SK-N-SH (cell line): ENCODE data around the gene AMIGO1. TPM values are rescaled to one million over a fixed set of nuclear protein-coding genes. Genes with fewer than 3 reads are reported as not detected.
A peak's percentile ranks its signal among the peaks of the same experiment; 100 is the strongest.

ENCODE experiments used
- CTCF ChIA-PET: fragments of 300-600, 350-600 bp; formaldehyde crosslinking; extraction: SDS; loops from one replicate; lab custom pipeline; 2021; lab: Yijun Ruan, JAX
- POLR2A ChIA-PET: fragments of 350-600 bp; sonication (Branson Sonifier 250); formaldehyde crosslinking; extraction: SDS; loops from one replicate; lab custom pipeline; 2020; ENCODE audit warnings: antibody characterized with exemption, inconsistent platforms; lab: Yijun Ruan, JAX
- DNase-seq: peaks from one replicate; pipeline ENCODE4 v3.0.0; 2012
- H2AFZ ChIP-seq: fragments of 200-600 bp; sonication (generic); 2 replicates; pipeline ENCODE4 v1.8.1; 2016; ENCODE audit warnings: antibody characterized with exemption, mild to moderate bottlenecking, low read depth
- H3F3A ChIP-seq: fragments of 200-600 bp; sonication (generic); replicated peaks from 2 replicates; pipeline ENCODE3; 2016; ENCODE audit warnings: antibody characterized with exemption, mild to moderate bottlenecking; ENCODE audit not compliant: insufficient read depth
- H3K27ac ChIP-seq, 2 experiments: fragments of 200-500 bp in 1 of 2; fragments of 200-600 bp in 1 of 2; sonication (Bioruptor generic) in 1 of 2; sonication (generic), shearing (Covaris generic) in 1 of 2; 2 replicates each; pipeline versions ENCODE4 v1.5.1 to v1.6.1; 2014 to 2016; ENCODE audit warnings: low read depth in 2 of 2, inconsistent platforms in 1 of 2, low read length in 1 of 2, mild to moderate bottlenecking in 1 of 2, mixed read lengths in 1 of 2
- H3K27me3 ChIP-seq: fragments of 200-600 bp; sonication (generic), shearing (Covaris generic); 2 replicates; pipeline ENCODE4 v1.6.1; 2016; ENCODE audit warnings: mixed run types; ENCODE audit not compliant: insufficient read depth
- H3K36me3 ChIP-seq, 2 experiments: fragments of 200-500 bp in 1 of 2; fragments of 200-600 bp in 1 of 2; sonication (Bioruptor generic) in 1 of 2; sonication (generic) in 1 of 2; replicated peaks in 1 of 2; 2 replicates each; pipeline versions ENCODE3 to v1.5.1; 2014 to 2016; ENCODE audit warnings: low read length in 1 of 2, mild to moderate bottlenecking in 1 of 2; ENCODE audit not compliant: insufficient read depth in 2 of 2, control insufficient read depth in 1 of 2
- H3K4me1 ChIP-seq, 2 experiments: fragments of 200-500 bp in 1 of 2; fragments of 200-600 bp in 1 of 2; sonication (Bioruptor generic) in 1 of 2; sonication (generic), shearing (Covaris generic) in 1 of 2; 2 replicates each; pipeline versions ENCODE4 v1.5.1 to v1.6.1; 2014 to 2016; ENCODE audit warnings: low read depth in 1 of 2, low read length in 1 of 2, mixed run types in 1 of 2; ENCODE audit not compliant: insufficient read depth in 2 of 2, control insufficient read depth in 1 of 2
- H3K4me2 ChIP-seq: fragments of 200-600 bp; sonication (generic), shearing (Covaris generic); 2 replicates; pipeline ENCODE4 v1.6.1; 2017; ENCODE audit warnings: mixed run types
- H3K4me3 ChIP-seq, 2 experiments: fragments of 200-500 bp in 1 of 2; fragments of 200-600 bp in 1 of 2; sonication (Bioruptor generic) in 1 of 2; sonication (generic), shearing (Covaris generic) in 1 of 2; 2 replicates each; pipeline versions ENCODE4 v1.5.1 to v1.8.1; 2014 to 2016; ENCODE audit warnings: low read depth in 2 of 2, inconsistent platforms in 1 of 2, low read length in 1 of 2, mild to moderate bottlenecking in 1 of 2, mixed read lengths in 1 of 2, moderate library complexity in 1 of 2
- H3K79me2 ChIP-seq: fragments of 200-600 bp; sonication (generic); 2 replicates; pipeline ENCODE4 v1.8.1; 2017; ENCODE audit warnings: mild to moderate bottlenecking; ENCODE audit not compliant: insufficient read depth
- H3K9ac ChIP-seq: fragments of 200-600 bp; sonication (generic); 2 replicates; pipeline ENCODE4 v1.6.1; 2017; ENCODE audit warnings: mixed run types
- H3K9me2 ChIP-seq: fragments of 200-600 bp; sonication (generic); 2 replicates; pipeline ENCODE4 v1.6.1; 2017; ENCODE audit warnings: mixed run types
- H3K9me3 ChIP-seq: fragments of 200-600 bp; sonication (generic); 2 replicates; pipeline ENCODE4 v1.6.1; 2017; ENCODE audit warnings: mixed run types, mild to moderate bottlenecking, moderate library complexity
- H4K20me1 ChIP-seq: fragments of 200-600 bp; sonication (generic); 2 replicates; pipeline ENCODE4 v1.6.1; 2017; ENCODE audit warnings: mild to moderate bottlenecking, mixed run types; ENCODE audit not compliant: insufficient read depth
- CHD2 ChIP-seq: fragments of 150-350 bp; IDR thresholded peaks from 2 replicates; pipeline ENCODE4 v1.6.1; 2018; ENCODE audit warnings: low read length; ENCODE audit not compliant: partially characterized antibody
- CTCF ChIP-seq: fragments of 200-600 bp; sonication (generic); IDR thresholded peaks from 2 replicates; pipeline ENCODE4 v1.6.1; 2017; ENCODE audit warnings: antibody characterized with exemption, mild to moderate bottlenecking, moderate library complexity
- ELF1 ChIP-seq: IDR thresholded peaks from 2 replicates; pipeline ENCODE4 v1.4.0; 2012
- JUND ChIP-seq: IDR thresholded peaks from 2 replicates; pipeline ENCODE4 v1.4.0; 2012
- MEF2A ChIP-seq: IDR thresholded peaks from 2 replicates; pipeline ENCODE4 v1.4.0; 2012; ENCODE audit warnings: low read depth, borderline replicate concordance
- MXI1 ChIP-seq: IDR thresholded peaks from 2 replicates; pipeline ENCODE4 v1.6.1; 2012; ENCODE audit warnings: mild to moderate bottlenecking, low read depth, low read length, improper control_type of control experiment
- NFIC ChIP-seq: IDR thresholded peaks from 2 replicates; pipeline ENCODE4 v1.4.0; 2012; ENCODE audit warnings: borderline replicate concordance
- POLR2AphosphoS5 ChIP-seq: IDR thresholded peaks from 2 replicates; pipeline ENCODE4 v1.6.1; 2012; ENCODE audit warnings: low read depth, low read length
- RAD21 ChIP-seq: IDR thresholded peaks from 2 replicates; pipeline ENCODE4 v1.6.1; 2012; ENCODE audit warnings: mild to moderate bottlenecking, low read length
- RCOR1 ChIP-seq: fragments of 150-350 bp; IDR thresholded peaks from 2 replicates; pipeline ENCODE4 v1.6.1; 2017; ENCODE audit warnings: antibody characterized with exemption, low read length
- REST ChIP-seq: IDR thresholded peaks from 2 replicates; pipeline ENCODE4 v1.6.1; 2012; ENCODE audit warnings: mild to moderate bottlenecking, low read depth, low read length, moderate library complexity
- RFX5 ChIP-seq: IDR thresholded peaks from 2 replicates; pipeline ENCODE4 v1.6.1; 2012; ENCODE audit warnings: mild to moderate bottlenecking, improper control_type of control experiment, low read length
- RXRA ChIP-seq: IDR thresholded peaks from 2 replicates; pipeline ENCODE4 v1.4.0; 2012; ENCODE audit warnings: low read depth, mild to moderate bottlenecking, borderline replicate concordance
- SIN3A ChIP-seq: IDR thresholded peaks from 2 replicates; pipeline ENCODE4 v1.6.1; 2012; ENCODE audit warnings: low read depth, mild to moderate bottlenecking, low read length, moderate library complexity, borderline replicate concordance
- SMC3 ChIP-seq: IDR thresholded peaks from 2 replicates; pipeline ENCODE4 v1.6.1; 2012; ENCODE audit warnings: low read depth, low read length, improper control_type of control experiment
- TAF1 ChIP-seq: IDR thresholded peaks from 2 replicates; pipeline ENCODE4 v1.6.1; 2012; ENCODE audit warnings: low read depth, mild to moderate bottlenecking, low read length, moderate library complexity, borderline replicate concordance
- USF1 ChIP-seq: IDR thresholded peaks from 2 replicates; pipeline ENCODE4 v1.4.0; 2012; ENCODE audit warnings: low read depth, borderline replicate concordance
- USF2 ChIP-seq: fragments of 150-350 bp; IDR thresholded peaks from 2 replicates; pipeline ENCODE4 v1.6.1; 2017; ENCODE audit warnings: antibody characterized with exemption, low read length, low read depth, borderline replicate concordance
- WGBS: methylation state at CpG from one replicate; pipeline ENCODE4 v1.1.6; 2017; ENCODE audit warnings: low lambda C conversion rate; 5-methylcytosine and 5-hydroxymethylcytosine counted together
- polyA plus RNA-seq, 3 experiments: library from polyadenylated mRNA; depleted of rRNA; stranded (reverse); fragments of >200 nt; gene quantifications; 2 replicates each; pipeline ENCODE4 v1.2.3, GENCODE V29; 2012
- TF ChIP-seq, protein P1 (sequence below): IDR thresholded peaks from 2 replicates; pipeline ENCODE4 v1.4.0; 2012; ENCODE audit warnings: low read depth, borderline replicate concordance
- TF ChIP-seq, protein P2 (sequence below): IDR thresholded peaks from 2 replicates; pipeline ENCODE4; 2012

AMIGO1 gene
- polyA plus RNA-seq, 1 of the 3 experiments (the other 2 are of a cell fraction): 0.95 TPM

- H3K79me2 ChIP-seq: no peaks in the 10 kb centered on the region
- H3K36me3 ChIP-seq: no peaks in the 10 kb centered on the region
- WGBS: 23% methylated on average over 8 of the region's 12 CpGs
- H3K9me3 ChIP-seq: no peaks in the 10 kb centered on the region
- no peaks in the 10 kb centered on the region for H3F3A ChIP-seq
- H3K4me1 ChIP-seq: peaks cover 0 to 48% of the 10 kb centered on the region in 2 experiments; a peak in 1 of 4 replicates
- H3K4me2 ChIP-seq: peak overlapping the region; percentile 41; the same call in 1 of the 2 replicates
- peak overlapping the region; percentile 91 for H2AFZ ChIP-seq
- H3K9ac ChIP-seq: peak overlapping the region; percentile 18; the same call in 1 of the 2 replicates
- H3K9me2 ChIP-seq: no peaks in the 10 kb centered on the region
- DNase-seq: peak; percentile 86
- CTCF ChIA-PET: interaction anchor here (0.6 to 26.3 kb wide), 94 partner anchors 9 to 816 kb away, joined by 3 to 1710 read pairs (median 4); partner anchors contain the start of genes AMIGO1, AMPD2, ATXN7L2 and CYB561D1
- no peaks in the 10 kb centered on the region for H4K20me1 ChIP-seq
- H3K27ac ChIP-seq: peak overlapping the region in 1 of 2 experiments; percentile 70; a peak in 1 of 4 replicates
- TF ChIP-seq TAF1: no peak
- TF ChIP-seq SIN3A: peak; percentile 67; the same call in 1 of the 2 replicates
- TF ChIP-seq JUND: no peak
- no peak for TF ChIP-seq RCOR1
- TF ChIP-seq ELF1: peak; percentile 41; the same call in 1 of the 2 replicates
- TF ChIP-seq USF1: no peak
- TF ChIP-seq NFIC: no peak
- no peak for TF ChIP-seq USF2
- peak; percentile 53; the same call in 1 of the 2 replicates for TF ChIP-seq RFX5
- peak; percentile 84 for TF ChIP-seq SMC3
- no peak for TF ChIP-seq POLR2AphosphoS5
- TF ChIP-seq CTCF: peak; percentile 84
- TF ChIP-seq MEF2A: no peak
- TF ChIP-seq MXI1: no peak
- TF ChIP-seq, protein P1, sequence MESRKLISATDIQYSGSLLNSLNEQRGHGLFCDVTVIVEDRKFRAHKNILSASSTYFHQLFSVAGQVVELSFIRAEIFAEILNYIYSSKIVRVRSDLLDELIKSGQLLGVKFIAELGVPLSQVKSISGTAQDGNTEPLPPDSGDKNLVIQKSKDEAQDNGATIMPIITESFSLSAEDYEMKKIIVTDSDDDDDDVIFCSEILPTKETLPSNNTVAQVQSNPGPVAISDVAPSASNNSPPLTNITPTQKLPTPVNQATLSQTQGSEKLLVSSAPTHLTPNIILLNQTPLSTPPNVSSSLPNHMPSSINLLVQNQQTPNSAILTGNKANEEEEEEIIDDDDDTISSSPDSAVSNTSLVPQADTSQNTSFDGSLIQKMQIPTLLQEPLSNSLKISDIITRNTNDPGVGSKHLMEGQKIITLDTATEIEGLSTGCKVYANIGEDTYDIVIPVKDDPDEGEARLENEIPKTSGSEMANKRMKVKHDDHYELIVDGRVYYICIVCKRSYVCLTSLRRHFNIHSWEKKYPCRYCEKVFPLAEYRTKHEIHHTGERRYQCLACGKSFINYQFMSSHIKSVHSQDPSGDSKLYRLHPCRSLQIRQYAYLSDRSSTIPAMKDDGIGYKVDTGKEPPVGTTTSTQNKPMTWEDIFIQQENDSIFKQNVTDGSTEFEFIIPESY: no peak
- no peak for TF ChIP-seq REST
- TF ChIP-seq, protein P2, sequence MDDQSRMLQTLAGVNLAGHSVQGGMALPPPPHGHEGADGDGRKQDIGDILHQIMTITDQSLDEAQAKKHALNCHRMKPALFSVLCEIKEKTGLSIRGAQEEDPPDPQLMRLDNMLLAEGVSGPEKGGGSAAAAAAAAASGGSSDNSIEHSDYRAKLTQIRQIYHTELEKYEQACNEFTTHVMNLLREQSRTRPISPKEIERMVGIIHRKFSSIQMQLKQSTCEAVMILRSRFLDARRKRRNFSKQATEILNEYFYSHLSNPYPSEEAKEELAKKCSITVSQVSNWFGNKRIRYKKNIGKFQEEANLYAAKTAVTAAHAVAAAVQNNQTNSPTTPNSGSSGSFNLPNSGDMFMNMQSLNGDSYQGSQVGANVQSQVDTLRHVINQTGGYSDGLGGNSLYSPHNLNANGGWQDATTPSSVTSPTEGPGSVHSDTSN: no peak
- peak; percentile 93 for TF ChIP-seq RAD21
- TF ChIP-seq RXRA: no peak
- TF ChIP-seq CHD2: peak; percentile 11
- H3K4me3 ChIP-seq: peak overlapping the region in 1 of 2 experiments; percentile 44; a peak in 1 of 4 replicates
- POLR2A ChIA-PET: interaction anchor here (0.8 to 2.0 kb wide), 8 partner anchors 9 to 255 kb away, joined by 3 to 7 read pairs (median 3); partner anchors contain the start of genes CYB561D1 and GNAI3
- H3K27me3 ChIP-seq: no peaks in the 10 kb centered on the region
Observed at GRCh38 chr1:109532365-109533136, 23.0 kb upstream of the AMIGO1 start.
